ENCODE measurements around the gene TMEM266.

Gene TMEM266

DNA sequence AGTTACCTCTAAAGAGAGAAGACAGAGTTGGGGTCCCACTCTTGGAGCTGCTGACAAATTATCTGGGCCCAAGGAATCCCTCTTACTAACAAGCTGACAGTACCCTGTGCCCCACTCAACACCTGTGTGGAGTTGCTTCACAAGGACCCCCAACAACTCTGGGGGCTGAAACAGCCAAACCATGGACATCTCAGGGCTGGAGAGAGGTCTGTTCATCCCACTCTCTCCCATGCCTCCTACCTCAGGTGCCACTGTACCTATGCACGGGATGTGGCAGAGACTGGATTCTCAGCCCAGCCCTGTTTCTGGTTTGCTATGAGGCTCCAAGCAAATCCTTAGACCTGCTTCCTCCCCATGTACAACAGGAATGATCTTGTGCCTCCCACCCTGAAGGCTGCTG lies 149.7 kb downstream of the TMEM266 start:
- TF ChIP-seq, protein P1, sequence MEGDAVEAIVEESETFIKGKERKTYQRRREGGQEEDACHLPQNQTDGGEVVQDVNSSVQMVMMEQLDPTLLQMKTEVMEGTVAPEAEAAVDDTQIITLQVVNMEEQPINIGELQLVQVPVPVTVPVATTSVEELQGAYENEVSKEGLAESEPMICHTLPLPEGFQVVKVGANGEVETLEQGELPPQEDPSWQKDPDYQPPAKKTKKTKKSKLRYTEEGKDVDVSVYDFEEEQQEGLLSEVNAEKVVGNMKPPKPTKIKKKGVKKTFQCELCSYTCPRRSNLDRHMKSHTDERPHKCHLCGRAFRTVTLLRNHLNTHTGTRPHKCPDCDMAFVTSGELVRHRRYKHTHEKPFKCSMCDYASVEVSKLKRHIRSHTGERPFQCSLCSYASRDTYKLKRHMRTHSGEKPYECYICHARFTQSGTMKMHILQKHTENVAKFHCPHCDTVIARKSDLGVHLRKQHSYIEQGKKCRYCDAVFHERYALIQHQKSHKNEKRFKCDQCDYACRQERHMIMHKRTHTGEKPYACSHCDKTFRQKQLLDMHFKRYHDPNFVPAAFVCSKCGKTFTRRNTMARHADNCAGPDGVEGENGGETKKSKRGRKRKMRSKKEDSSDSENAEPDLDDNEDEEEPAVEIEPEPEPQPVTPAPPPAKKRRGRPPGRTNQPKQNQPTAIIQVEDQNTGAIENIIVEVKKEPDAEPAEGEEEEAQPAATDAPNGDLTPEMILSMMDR (IDR thresholded peaks at IDR 0.05; ENCODE audit: insufficient read depth, missing control alignments), result no peak
- DNase-seq (ENCODE audit: insufficient read length, low spot score) (no peak), FAIRE-seq (no peak)

DNA sequence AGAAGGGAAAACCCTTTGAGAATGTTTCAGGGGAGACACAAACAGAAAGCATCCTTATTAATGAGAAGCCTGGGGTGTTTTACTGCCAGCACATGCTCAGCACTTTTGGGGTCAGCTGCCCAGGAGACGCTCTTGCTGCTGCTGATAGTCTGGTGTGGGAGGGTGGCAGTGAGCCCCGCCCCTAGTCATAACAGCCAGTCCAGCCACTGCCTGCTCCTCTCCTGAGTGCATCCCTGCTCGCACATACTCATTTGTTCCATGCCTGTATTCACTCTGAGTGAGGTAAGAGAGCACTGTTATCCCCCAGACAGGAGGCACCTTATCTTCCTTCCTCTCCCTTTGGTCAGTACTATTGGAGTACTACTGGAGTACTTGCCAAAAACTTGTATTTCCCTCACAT lies 150.2 kb downstream of the TMEM266 start:
- TF ChIP-seq, protein P1 (IDR thresholded peaks at IDR 0.05; ENCODE audit: insufficient read depth, missing control alignments), result no peak
- DNase-seq (ENCODE audit: insufficient read length, low spot score) (no peak), FAIRE-seq (no peak)

DNA sequence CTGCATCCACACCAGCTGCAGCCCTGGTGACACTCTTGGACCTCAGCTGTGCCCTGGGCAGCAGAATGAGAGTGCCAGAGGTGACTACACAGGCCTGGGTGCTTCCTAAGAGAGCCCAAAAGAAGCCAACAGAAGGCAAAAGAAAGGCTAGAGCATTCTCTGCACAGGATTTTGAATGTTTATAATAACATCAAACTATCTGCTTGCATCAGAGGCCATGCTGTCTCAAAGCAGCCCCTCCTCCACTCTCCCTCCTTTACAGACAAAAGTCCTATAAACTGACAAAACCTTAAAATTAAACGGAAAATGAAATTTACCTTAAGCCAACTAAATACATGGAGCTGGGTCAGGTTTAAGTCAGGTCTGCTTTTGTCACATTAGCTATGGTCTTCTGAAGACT lies 155.8 kb downstream of the TMEM266 start:
- no peak for FAIRE-seq

DNA sequence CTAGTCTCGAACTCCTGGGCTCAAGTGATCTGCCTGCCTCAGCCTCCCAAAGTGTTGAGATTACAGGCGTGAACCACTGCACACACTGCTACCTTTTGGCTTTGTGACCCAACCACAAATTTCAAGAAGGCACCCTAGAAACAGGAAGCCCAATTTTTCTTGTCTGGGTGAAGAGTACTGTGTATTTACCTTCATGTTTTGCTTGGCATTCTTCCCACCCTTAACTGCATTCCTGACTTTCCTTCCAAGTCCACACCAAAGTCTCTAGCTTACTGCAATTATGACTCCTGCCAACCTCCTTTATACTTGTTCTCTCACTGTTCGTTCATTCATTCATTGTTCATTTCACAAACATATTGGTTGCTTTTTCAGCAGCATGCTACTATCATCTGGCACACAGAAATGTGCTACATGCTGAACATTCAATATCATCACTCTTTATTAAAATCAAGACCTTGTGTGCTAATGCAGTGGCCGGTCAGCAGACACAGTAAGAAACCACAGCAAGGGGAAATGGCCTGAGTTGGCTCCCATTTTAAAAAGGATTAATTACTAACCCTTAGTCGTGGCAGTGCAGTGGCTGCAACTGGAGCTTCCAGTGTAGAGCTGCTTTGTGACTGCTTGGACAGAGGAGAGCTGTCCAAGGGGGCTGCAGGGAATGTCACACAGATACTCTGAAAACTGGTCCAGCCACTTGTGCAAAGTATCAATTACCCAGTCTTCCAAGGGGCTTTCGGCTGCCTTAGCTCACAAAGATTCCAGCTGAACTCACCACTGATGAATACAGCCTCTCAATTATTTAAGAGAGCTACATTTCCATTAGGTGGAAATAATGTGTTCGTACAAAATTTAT lies 157.5 kb downstream of the TMEM266 start:
- no peak for DNase-seq (ENCODE audit: insufficient read length, low spot score)
- TF ChIP-seq, protein P1 (IDR thresholded peaks at IDR 0.05; ENCODE audit: insufficient read depth, missing control alignments), result no peak
- FAIRE-seq, result no peak

More for the DNA sequence above, 155.8 kb downstream of the TMEM266 start:
- TF ChIP-seq, protein P1 (IDR thresholded peaks at IDR 0.05; ENCODE audit: insufficient read depth, missing control alignments), result no peak
- DNase-seq (ENCODE audit: insufficient read length, low spot score), result no peak

DNA sequence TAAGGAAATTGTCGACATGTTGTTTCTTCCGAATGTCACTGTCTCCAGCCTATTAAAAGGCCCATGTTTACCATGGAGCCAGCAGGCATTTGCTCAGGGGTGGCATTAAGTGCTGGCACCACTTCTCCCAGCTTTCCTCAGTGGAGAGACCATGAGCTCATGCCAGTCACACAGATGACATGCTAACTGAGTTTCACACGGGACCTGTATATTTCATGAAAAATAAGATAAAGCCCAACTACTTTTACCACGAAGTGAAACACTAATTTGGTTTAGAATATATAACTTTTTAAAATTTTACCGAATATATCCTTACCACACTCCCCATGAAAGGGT lies 158.1 kb downstream of the TMEM266 start:
- DNase-seq (ENCODE audit: insufficient read length, low spot score) (no peak), FAIRE-seq (no peak)
- TF ChIP-seq, protein P1 (IDR thresholded peaks at IDR 0.05; ENCODE audit: insufficient read depth, missing control alignments), result no peak

DNA sequence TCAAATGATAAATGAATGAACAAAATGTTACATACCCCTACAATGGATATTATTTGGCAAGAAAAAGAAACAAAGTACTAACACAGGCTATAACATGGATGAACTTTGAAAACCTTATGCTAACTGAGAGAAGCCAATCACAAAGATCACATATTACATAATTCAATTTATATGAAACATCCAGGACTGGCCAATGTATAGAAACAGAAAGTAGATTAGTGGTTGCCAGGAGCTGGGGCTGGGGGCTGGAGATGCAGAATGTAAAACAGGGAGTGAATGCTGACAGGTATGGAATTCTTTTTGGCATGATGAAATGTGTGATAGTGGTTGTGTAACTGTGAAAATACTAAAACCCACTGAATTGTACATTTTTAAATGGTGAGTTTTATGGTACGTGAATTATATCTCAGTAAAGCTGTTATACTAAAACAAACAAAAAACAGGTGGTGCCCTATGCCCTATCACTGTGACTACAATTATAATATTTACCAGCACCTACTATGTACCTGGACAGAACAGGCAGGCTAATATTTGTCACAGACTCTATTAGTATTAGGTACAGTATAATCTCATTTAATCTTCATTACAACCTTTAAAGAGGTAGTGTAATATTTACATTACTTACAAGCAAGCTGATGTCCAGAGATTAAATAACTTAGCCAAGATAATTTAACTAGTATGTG lies 161.4 kb downstream of the TMEM266 start:
- FAIRE-seq (no peak), DNase-seq (ENCODE audit: insufficient read length, low spot score) (no peak)
- TF ChIP-seq, protein P1 (IDR thresholded peaks at IDR 0.05; ENCODE audit: insufficient read depth, missing control alignments), result no peak

DNA sequence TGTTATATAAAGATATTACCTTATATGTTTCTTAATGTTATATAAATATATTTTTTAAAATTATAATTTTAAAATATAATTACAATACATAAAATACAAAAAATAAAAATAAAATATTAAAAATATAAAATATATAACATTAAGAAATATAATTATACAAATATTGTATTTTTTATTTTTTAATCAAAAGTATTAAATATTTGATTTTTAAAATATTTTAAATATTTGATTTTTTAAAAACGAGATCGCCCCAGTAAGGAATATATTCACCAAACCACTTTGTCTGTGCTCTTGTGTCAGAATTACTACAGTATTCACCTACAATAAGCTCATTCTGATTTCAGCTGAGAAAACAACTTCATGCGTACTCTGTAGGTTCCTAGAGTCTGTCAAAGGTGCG lies 162.4 kb downstream of the TMEM266 start:
- FAIRE-seq (no peak), DNase-seq (ENCODE audit: insufficient read length, low spot score) (no peak)
- TF ChIP-seq, protein P1 (IDR thresholded peaks at IDR 0.05; ENCODE audit: insufficient read depth, missing control alignments), result no peak

Measured in D721Med (cell line).